RPMI8226 (cell line): Measurements from ENCODE around the gene LECT2.

Source experiments
- DNase-seq: peaks from one replicate; pipeline ENCODE4 v3.0.0-alpha.2; 2015

LECT2 gene

DNA sequence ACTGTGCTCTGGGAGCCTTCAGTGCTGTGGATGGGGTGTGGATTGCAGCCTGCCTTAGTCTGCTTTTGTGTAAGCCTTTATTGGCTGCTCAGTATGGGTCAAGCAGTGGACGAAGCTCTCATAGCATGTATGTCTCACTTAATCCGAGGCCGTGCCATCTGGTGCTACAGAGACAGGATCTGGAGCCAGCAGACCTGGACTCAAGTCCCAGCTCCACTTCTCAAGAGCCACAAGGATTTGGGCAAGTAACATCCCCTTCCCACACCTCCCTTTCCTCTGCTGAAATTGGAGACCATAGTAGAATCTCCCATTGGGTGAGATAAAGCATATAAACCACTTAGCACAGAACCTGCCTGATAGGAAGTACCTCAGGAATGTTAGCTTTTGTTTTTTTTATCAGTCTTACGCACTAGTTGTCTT, 23.4 kb upstream of the LECT2 start:
- DNase-seq = no peak

DNA sequence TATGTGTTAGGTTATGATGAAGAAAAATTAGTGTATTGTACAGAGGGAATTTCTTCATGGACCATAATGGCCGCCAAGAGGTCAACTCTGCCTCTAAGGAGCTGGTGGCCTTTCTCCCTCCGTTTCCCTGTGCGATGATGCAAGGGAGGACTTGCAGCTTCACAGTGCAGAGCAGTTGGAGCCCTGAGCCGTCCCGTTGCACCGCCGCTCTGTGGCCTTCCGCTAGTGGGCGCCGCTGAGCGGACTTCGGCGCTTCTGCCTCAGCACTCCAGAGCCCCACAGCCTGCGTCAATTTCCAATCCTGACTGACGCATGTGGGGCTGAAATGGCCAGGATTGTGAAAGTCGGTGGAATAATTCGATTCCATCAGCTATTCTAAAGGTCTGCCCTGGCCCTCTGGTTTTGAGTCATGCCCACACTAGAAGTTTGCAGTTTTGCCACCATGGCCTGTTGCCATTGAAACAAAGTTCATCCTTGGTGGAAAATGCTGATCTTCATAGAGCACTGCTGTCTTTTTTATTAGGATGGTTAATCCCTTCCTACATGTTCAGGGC, 22.7 kb upstream of the LECT2 start:
- DNase-seq = peak; percentile 68

DNA sequence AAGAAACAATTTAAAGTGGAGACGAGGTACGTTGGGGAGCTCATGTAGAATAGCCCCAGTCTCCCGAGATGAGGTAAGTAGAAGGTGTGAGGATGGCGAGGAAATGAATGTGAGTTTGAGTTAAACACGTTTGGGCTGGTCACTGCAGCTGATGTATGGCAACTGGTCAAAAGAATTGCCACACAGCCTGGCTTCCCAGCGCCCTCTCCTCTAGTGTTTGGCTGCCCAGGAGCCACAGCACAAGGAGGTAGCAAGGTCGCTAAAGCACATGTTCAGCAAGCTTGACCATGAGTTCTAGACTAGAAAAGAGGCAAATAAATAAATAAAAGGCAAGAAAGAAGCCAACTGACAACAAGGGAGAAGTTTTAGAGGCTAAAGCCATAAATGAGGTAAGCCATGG, 21.4 kb upstream of the LECT2 start:
- no peak for DNase-seq

DNA sequence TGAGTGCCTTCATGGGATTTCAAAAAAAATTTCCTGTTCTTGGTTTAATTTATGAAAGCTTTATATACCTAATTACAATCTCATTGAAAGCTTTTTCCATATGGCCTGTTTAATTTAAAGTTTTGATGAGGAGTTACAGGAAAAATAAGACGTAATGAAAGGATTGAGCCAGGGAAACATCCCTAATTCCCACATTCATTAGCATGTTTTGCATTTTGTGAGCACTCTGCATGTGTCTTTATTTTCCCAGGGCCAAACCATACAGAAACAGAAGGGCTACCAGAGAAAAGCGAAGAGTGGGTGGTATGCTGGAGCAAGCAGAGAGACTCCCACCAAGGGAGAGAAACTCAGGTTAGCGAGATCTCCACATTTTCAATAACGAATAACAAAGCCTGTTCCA, 20.3 kb upstream of the LECT2 start:
- DNase-seq = no peak

DNA sequence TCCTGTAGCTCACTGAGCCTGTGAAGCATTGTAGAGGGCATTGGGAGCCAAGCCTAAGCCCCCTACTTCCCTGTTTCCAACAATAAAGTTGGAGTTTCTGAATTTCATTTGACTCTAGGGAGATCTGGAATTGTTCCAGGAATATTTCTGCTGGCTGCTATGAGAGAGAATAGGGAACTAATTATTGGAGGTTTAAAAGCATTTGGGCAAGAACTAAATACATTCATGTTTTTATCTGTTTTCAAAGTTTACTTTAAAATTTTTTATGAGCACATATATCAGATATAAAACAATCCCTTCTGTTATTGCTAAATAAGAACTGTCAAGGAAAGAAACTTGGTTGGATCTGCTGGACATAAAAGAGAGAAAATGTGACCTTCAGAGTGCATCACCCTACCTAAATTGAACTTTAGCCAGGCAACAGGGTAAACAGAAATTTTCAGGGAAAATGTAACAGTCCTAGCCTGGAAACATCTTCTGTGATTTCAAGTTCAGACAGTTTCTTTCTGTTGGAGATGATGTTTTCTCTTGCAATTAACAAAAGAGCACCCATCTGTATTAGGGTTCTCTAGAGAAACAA, 19.3 kb upstream of the LECT2 start:
- no peak for DNase-seq

DNA sequence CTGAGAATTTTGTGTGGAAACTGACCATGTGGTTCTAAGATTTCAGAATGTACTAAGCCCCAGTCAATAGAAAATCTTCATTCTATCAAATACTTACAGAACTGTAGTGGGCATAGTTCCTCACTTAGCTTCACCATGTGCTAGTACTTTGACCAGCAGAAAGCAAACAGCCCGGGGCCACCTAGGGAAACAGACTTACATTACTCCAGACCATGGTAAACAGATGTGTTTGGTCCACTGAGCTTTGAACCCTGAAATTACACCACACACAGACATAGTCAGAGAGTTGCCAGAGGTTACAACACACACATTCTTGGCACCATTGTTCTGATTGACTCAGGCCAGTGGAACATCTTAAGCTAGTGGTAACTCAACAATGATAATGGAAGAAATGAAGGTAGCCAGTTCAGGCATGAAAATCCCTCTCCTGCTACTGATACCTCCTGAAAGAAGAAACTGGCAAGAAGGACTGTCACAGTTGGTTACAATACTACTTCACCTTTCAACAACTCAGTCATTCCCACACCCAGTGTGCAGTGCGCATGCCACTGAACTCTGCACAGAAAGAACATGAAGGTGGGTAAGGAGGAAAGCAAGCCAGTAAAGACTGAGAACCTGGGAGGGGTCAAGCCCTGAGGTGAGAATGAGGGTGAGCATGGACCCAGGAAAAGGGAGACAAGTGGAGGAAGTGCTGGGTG, 18.7 kb upstream of the LECT2 start:
- no peak for DNase-seq

DNA sequence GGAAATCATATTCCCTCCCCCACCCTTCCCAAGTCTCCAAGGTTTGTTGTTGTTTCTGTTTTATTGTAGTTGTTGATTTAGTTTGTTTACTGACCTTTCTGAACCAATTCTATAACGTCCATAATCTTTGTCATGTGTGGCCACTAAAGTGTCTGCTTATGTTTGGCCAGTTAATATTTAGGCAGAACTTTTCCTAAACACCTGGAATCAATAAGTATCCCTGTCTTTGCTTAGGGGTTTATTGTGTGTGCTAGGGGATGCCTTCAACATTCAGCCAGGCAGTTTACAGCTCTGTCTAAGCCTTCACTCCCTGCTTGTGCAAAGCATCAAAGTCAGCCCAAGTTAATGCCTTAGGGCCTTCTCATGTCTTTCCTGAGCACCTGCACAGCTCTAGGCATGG, 16.9 kb upstream of the LECT2 start:
- no peak for DNase-seq

DNA sequence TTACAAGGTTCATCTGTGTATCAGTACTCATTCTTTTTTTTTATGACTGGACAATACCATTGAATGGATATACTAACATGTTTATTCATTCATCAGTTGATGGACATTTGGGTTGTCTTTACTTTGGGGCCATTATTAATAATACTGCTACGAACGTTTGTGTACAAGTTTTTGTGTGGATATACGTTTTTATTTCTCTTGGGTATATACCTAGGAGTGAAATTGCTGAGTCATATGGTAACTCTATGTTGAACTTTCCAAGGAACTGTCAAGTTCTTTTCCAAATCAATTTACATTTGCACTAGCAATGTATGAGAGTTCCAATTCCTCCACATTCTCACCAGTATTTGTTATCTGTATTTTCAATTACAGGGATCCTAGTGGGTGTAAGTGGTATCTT, 12.0 kb upstream of the LECT2 start:
- no peak for DNase-seq

DNA sequence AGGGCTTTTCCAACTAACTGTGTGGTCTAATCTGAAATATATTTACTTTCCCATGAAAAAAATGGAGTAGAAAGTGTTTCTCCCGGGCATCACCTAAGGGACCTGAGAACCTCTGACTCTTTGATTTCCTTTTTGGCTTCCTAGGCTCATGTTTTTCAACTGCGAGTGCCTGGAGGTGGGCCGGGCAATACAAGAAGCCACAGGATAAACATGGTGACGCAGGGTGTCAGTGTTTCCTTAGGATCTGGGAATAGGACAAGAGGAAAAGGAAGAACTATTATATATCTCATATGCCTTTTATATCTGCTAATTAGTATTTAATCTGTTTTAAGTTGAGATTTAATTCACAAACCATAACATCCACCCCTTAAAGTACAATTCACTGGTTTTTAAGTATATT, 11.4 kb upstream of the LECT2 start:
- DNase-seq = no peak

DNA sequence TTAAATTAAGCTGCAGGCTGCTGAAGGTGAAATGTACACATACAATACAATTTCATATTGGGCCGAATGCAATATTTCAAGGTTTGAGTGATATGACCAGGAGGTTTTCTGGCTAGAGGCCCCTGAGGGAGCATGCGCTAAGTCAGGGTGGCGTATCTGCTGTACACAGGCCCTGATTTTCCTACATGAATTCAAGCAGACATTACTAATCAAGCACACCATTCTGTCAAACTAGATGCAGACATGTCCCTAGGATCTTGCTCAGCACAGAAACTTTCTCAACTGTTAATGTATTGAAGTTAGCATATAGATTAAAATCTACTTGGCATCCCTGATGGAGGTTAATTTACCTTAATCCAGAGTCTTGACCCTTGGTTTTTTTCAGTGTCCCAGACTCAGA, 10.7 kb upstream of the LECT2 start:
- no peak for DNase-seq

DNA sequence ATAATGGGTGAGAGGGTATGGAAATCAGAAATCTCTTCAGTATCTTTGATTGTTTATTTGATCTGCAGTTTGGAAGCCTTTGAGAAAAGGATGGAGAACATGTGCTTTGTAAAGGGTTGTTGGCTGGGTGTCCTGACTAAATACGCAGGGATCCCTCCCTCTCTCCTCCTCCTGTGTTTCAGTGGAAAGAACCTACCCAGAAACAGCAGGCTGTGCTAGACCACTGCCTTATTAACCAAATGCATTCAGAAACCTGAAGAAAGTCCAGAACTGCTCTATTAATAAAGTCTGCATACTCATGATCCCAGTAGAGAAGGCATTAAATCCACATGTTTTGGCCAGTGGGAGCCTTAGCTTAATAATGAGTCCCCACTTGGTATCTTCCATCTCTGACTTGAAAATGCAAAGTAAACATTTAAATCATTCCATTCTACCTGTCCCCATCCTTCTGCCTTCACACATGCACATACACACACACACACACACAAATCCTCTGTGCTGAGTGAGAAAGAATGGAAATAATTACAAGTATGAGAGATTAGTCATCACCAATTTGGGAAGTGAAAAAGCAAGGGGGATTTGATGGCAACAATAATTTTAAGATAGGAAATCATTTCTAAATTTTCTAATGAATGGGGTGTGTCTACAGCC, 10.0 kb upstream of the LECT2 start:
- DNase-seq = no peak

DNA sequence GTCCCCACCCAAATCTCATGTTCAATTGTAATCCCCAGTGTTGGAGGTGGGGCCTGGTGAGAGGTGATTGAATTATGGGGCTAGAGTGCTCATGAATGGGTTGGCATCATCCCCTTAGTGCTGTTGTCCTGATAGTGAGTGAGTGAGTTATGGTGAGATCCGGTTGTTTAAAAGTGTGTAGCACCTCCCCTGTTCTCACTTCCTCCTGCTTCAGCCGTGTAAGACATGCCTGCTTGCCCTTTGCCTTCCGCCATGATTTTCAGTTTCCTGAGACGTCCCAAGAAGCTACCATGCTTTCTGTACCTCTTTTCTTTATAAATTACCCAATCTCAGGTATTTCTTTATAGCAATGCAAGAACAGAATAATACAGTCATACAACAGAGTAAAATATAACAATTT, 742 bp upstream of the LECT2 start:
- peak; percentile 19 for DNase-seq

DNA sequence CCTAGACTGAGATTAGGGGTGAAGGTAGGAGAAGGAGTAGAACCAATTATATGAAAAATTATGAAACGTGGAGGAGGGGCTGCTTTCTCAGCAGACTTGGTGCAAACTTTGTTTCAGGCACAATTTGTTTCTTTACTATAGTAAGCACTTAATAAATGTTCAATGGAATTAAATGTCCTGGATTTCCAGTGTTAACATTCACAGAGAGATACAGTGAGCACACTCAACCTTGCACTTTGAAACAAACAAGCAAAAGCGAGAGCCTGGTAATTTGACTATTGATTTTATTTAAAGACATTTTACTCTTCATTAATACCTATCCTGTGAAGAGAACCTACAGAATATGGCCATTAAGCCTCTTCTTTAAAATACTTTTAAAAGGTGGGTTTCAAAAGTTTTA, 933 bp downstream of the LECT2 start:
- no peak for DNase-seq

DNA sequence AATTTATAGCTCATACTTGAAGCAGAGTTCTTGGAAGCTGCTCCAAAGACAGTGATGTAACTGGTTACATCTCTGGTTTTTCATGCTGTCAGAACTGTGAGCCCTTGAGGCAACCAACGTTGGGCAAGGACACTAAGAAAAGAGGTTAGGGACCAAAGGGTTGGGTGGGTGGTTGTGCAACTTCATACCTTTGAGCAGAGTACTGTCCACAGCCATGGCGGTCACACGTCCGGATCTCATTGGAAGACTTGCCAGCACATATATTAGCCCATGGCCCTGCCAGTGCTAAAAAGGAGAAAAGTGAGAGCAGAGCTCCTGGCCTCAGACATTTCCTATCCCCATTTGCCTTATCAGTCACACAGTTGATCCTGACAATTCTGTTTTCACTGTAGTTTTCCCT, 2.1 kb downstream of the LECT2 start:
- DNase-seq = no peak

DNA sequence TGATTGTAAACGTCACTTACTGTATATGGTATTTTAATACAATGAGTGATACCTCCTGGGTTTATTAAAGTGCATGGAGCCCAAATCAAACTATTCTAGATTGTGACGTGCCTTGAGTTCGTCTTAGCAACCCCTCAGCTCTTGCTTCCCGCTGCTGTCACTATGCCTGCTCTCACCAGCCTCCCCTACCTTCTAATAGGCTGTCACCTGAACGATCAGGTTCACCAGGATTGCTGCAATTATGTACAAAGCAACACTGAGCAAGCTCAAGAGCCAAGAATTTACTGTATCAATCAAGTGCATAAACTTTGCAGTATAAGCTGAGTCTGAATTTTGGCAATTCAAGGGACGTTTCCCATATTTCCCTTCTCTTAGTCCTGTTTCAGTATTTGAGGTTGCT, 3.0 kb downstream of the LECT2 start:
- no peak for DNase-seq

DNA sequence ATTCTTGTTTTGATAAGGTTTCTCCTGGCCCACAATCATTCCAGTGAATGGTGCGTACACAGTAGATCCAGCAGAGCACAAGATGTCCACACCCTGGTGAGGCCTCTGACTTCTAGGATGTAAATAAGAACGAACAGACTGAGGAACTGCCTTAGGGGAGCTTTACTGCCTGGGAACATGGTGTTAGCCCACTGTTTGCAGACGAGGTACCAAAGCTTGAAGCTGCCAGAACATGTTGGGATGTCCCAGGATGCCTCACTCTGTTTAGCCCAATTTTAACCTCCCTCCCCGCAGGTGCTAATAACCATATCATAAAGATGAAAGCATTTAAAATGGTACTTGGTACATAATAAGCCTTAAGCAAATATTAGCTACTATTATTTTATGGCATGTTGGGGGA, 3.5 kb downstream of the LECT2 start:
- no peak for DNase-seq

DNA sequence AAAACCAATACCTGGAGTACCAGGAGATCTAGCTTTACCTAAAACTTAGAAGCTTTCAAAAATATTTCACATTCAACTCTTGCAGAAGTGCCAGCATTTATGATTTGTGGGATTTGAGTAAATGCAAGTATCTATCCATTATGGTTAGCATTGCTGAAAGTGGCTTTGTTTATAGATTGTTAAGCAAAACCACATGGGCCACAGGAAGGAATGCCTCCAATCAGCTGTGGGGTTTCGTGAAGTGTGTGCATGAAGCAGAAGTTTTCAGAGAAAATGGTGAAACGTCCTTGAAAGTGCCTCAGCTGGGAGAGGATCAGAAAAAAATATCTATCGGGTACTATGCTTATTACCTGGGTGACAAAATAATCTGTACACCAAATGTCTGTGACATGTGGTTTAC, 4.2 kb downstream of the LECT2 start:
- no peak for DNase-seq

DNA sequence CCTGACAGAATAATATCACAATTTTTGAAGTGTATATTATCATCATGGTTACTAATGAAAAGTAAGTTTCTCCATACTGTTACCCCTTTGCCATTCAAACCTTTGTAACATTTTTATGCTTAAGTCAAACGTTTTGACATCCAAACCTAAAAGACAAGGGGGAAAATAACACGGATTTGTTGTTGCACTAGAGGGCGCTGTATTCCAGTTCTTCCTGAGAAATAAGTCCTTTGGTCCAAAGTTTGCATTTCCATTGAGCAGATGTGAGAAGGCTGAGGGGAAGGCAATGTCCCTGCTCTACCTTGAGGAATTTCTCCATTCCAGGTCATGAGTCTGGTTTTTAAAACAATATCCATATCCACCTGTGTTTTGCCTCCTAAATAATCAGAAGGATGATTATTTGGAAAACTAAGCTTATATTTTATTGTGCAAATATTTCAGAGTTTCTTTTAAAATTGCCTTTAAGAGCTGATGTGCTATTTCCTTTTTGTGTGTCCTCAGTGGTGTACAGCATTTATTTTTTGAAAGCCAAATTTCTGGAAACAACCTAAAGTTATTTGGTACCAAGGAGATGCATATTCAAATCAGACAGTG, 9.7 kb downstream of the LECT2 start:
- DNase-seq = peak; percentile 65

DNA sequence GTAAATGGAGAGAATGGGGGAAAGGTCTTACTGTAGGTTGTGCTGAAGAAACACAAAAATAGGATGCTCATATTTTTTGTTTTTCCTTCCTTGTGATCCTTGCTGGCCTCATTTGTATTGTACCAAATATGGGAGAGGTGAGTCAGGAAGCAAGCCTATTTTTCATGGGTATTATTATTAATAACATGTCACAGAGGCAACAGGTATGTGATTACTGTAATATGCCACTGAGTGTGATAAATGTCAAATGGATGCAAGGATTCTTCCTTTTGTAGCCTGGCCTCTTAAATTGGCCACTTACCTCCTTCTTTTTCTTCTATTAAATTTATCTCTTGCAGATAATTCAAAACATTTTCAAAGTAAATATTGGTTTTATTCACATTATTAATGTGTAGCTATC, 10.2 kb downstream of the LECT2 start:
- DNase-seq = no peak

DNA sequence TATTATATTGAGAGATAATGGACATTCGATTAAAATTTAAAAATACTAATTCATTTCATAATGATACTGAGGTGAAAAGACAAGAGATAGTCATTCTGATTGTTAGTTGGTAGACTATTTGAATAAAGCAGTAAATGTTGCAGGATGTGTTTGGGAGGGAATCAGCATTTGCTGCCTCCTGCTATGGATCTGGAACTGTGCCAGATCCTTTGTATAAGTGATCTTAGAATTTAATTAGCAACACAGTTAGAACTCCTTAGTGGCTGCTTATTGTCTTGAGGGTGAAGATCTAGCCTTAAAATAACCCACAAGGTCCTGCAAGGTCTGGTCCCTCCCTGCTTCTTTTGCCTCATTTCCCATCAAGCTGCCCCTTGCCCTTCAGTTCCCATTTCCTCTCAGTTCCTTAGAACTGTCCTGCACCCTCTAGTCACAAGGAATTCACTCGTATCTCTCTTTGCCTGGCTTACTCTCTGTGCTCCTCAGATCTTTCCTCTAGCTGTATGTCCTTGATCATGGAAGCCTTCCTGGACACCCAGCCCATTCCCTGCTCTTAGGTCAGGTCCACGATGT, 12.5 kb downstream of the LECT2 start:
- DNase-seq = no peak

DNA sequence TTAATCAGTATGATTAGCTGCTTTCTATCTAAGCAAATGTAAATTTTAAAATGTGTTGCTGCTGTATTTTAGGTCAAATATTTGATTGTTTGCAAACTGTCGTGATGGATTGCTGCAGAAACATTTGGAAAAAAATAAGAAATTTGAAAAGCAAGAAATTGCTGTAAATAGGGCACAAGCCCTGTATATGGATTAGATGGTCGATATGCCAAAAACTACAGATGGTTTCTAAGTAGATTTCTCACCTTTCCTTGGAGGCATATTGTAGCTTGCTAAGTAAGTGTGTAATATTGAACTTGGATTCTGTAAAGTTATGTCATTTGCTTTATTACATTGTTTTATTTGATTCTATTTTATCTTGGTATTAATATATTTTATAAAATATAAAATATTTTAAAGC, 13.1 kb downstream of the LECT2 start:
- no peak for DNase-seq

DNA sequence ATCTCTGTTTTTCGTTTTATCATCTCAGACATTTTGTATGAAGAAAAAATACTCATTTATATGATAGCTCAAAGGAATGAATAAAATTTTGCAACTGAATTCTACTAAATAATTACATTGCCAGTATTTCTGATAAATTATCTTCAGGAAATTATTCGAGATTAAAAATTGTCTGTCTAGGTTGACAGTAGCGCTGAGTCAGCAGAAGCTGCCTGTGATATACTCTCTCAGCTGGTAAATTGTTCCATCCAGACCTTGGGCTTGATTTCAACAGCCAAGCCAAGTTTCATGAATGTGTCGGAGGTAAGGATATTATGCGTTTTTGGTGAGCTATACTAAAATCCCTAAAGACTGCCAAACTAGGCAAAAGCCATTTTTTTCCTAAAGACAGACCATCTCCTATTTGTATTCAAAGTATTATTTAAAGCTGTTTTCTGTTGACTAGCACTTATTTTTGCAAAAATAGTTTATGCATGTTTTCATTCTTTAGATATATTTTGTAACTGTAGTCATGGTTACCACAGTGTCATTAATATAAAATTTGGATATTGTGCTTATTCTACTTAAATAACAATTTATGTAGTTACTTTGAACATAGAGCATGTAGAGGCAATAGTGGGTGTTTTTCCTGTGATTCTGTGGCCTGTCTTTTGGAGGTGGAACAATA, 17.4 kb downstream of the LECT2 start:
- no peak for DNase-seq

DNA sequence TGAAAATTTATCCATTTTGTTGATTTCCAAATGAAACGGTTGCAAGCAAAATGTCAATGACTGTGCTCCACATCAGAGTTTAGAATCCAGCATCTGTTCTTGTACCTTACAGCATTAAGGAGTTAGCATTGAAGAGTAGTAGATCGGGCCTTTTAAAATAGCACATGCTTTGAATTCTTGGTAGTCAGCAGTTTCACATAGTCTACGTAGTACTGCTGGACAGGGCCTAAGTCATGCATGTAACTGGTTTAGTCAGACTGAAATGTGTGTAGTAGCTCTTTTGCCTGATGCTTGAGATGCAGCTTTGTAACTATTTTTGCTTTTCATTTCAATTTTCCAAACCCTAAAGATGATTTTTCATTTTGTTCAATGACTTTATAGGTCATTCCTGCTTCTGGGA, 19.8 kb downstream of the LECT2 start:
- peak; percentile 25 for DNase-seq
